AG08396 (cell line): ENCODE measurements around the gene PCDHB7.
"Not testable (repeated sequence)": the region's sequence is repeated elsewhere in the genome, so short reads cannot be mapped to it uniquely, and the experiment has no call there.

ENCODE experiments used
- DNase-seq: peaks from one replicate; pipeline ENCODE4 v3.0.0; 2012; ENCODE audit warnings: low spot score, mixed read lengths

Gene PCDHB7

DNA sequence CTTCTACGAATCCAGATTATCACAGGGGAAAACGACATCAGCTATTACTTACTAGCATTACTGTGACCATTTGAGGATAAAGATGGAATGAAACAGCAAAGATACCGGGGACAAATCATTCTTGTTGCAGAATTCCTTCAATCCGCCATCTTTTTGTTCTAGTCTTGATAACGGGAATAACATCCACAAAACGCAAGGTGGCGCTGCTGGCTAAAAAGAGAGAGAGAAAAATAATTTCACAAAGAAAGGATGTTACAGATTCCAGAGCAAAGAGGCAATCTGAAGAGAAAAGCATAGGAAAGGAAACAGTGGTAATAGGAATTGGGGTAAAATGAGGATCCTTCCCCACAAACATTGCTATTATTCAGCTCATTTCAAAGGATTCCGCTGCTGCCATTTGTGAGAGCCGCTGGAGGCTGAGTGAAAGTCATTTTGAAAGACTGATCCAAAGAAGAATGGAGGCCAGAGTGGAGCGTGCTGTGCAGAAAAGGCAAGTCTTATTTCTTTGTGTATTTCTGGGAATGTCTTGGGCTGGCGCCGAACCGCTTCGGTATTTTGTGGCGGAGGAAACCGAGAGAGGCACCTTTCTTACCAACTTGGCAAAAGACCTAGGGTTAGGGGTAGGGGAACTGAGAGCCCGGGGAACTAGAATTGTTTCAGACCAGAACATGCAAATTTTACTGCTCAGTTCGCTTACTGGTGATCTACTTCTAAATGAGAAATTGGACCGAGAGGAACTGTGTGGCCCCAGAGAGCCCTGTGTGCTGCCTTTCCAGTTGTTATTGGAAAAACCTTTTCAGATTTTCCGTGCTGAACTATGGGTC is at the start of gene PCDHB7:
TSS of gene PCDHB7 (plus strand) at position 264 of the 824 bp plus-strand sequence. CDS start at position 456, 192 bp downstream.
- peak; percentile 58 for DNase-seq

DNA sequence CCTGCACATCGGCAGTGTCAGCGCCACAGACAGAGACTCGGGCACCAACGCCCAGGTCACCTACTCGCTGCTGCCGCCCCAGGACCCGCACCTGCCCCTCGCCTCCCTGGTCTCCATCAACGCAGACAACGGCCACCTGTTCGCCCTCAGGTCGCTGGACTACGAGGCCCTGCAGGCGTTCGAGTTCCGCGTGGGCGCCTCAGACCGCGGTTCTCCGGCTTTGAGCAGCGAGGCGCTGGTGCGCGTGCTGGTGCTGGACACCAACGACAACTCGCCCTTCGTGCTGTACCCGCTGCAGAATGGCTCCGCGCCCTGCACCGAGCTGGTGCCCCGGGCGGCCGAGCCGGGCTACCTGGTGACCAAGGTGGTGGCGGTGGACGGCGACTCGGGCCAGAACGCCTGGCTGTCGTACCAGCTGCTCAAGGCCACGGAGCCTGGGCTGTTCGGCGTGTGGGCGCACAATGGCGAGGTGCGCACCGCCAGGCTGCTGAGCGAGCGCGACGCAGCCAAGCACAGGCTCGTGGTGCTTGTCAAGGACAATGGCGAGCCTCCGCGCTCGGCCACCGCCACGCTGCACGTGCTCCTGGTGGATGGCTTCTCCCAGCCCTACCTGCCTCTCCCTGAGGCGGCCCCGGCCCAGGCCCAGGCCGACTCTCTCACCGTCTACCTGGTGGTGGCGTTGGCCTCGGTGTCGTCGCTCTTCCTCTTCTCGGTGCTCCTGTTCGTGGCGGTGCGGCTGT is 48.9 kb upstream of the PCDHB7 start:
- DNase-seq = not testable (repeated sequence)

DNA sequence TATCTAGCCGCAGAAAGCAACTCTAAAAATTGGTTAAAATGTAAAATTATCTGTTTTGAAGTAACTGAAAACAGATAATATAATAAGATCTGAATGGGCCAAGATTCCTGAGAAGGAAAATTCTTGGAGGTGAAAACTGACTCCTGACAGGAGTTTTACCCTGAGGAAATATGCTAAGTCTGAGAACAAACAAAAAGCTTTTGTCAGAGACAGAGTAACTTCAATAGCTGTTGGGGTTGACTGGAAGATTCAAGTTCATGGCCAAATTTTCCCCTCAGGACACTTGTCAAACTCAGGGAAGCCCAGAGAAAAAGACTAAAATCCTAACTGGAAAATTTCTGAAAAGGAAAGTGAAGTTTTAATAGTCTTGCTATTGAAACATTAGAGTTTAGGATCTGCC is 45.1 kb upstream of the PCDHB7 start:
- DNase-seq = no peak

DNA sequence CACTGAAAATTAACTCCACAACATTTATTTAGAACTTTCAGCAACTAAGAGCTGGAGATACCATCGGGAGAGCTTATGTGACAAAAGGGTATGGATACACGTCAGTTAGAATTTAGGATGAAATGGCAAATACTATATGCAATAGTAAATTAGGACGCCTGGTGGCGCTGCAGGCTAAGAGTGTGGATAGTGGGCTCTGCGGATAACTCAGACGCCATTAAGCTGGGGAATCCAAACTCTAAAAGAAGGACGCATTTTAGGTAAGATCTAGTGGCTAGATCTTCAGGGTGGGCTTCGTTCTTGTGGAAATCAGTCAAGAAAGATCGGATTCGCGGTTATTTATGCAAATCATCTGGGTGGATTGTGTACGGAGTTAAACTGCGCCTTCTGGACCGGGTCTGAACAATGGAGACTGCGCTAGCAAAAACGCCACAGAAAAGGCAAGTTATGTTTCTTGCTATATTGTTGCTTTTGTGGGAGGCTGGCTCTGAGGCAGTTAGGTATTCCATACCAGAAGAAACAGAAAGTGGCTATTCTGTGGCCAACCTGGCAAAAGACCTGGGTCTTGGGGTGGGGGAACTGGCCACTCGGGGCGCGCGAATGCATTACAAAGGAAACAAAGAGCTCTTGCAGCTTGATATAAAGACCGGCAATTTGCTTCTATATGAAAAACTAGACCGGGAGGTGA is 37.3 kb upstream of the PCDHB7 start, which contains the start of gene PCDHB5:
TSS of gene PCDHB5 (plus strand) at position 177 of the 688 bp plus-strand sequence. CDS start at position 406, 229 bp downstream.
- peak; percentile 61 for DNase-seq

DNA sequence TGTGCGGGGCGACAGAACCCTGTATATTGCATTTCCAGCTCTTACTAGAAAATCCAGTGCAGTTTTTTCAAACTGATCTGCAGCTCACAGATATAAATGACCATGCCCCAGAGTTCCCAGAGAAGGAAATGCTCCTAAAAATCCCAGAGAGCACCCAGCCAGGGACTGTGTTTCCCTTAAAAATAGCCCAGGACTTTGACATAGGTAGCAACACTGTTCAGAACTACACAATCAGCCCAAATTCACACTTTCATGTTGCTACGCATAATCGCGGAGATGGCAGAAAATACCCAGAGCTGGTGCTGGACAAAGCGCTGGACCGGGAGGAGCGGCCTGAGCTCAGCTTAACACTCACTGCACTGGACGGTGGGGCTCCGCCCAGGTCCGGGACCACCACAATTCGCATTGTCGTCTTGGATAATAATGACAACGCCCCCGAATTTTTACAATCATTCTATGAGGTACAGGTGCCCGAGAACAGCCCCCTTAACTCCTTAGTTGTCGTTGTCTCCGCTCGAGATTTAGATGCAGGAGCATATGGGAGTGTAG is 36.7 kb upstream of the PCDHB7 start:
- DNase-seq = no peak

DNA sequence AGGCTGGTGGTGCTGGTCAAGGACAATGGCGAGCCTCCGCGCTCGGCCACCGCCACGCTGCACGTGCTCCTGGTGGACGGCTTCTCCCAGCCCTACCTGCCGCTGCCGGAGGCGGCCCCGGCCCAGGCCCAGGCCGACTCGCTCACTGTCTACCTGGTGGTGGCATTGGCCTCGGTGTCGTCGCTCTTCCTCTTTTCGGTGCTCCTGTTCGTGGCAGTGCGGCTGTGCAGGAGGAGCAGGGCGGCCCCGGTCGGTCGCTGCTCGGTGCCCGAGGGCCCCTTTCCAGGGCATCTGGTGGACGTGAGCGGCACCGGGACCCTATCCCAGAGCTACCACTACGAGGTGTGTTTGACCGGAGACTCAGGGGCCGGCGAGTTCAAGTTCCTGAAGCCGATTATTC is 35.1 kb upstream of the PCDHB7 start:
- not testable (repeated sequence) for DNase-seq

DNA sequence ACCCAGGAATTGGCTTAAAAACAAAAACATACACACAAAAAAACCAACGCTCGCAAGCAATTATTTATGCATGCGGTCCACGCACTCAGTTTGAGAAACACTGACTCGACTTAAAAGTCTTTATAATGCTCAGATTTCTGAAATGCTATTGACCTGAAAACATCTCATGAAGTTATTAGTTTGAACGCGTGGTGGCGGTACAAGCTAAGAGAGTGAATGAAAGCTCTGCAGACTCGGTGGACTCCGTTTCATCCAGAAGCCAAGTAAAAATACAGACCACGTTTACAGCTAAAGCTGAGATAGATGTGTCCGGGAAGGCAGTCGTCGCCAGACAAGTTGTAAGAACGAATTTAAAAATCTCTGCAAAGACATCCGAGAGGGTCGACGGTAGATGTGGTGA is 22.6 kb upstream of the PCDHB7 start, which contains the start of gene PCDHB6:
TSS of gene PCDHB6 (plus strand) at position 246 of the 400 bp plus-strand sequence. CDS start 201 bp downstream, outside the sequence.
- peak; percentile 54 for DNase-seq

DNA sequence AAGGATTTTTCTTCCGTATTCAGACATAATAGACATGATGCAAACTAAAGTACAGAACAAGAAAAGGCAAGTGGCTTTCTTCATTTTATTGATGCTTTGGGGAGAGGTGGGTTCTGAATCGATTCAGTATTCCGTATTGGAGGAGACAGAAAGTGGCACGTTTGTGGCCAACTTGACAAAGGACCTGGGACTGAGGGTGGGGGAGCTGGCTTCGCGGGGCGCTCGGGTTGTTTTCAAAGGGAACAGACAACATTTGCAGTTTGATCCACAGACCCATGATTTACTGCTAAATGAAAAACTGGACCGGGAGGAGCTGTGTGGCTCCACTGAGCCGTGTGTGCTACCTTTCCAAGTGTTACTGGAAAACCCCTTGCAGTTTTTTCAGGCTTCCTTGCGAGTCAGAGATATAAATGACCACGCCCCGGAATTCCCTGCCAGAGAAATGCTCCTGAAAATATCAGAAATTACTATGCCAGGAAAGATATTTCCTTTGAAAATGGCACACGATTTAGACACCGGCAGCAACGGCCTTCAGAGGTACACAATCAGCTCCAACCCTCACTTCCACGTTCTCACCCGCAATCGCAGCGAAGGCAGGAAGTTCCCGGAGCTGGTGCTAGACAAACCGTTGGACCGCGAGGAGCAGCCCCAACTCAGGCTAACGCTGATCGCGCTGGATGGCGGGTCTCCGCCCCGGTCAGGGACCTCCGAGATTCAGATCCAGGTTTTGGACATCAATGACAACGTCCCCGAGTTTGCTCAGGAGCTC is 22.0 kb upstream of the PCDHB7 start:
- no peak for DNase-seq

DNA sequence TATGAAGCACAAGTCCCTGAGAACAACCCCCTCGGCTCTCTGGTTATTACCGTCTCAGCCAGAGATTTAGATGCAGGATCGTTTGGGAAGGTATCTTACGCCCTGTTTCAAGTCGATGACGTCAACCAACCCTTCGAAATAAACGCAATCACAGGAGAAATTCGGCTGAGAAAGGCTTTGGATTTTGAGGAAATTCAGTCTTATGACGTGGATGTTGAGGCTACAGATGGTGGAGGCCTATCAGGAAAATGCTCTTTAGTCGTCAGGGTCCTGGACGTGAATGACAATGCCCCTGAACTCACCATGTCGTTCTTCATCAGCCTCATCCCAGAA is 21.5 kb upstream of the PCDHB7 start:
- DNase-seq = no peak

DNA sequence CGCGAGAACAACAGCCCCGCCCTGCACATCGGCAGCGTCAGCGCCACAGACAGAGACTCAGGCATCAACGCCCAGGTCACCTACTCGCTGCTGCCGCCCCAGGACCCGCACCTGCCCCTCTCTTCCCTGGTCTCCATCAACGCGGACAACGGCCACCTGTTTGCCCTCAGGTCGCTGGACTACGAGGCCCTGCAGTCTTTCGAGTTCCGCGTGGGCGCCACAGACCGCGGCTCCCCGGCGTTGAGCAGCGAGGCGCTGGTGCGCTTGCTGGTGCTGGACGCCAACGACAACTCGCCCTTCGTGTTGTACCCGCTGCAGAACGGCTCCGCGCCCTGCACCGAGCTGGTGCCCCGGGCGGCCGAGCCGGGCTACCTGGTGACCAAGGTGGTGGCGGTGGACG is 20.8 kb upstream of the PCDHB7 start:
- DNase-seq = not testable (repeated sequence)

DNA sequence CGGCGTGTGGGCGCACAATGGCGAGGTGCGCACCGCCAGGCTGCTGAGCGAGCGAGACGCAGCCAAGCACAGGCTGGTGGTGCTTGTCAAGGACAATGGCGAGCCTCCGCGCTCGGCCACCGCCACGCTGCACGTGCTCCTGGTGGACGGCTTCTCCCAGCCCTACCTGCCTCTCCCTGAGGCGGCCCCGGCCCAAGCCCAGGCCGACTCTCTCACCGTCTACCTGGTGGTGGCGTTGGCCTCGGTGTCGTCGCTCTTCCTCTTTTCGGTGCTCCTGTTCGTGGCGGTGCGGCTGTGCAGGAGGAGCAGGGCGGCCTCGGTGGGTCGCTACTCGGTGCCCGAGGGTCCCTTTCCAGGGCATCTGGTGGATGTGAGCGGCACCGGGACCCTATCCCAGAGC is 20.3 kb upstream of the PCDHB7 start:
- DNase-seq = not testable (repeated sequence)

DNA sequence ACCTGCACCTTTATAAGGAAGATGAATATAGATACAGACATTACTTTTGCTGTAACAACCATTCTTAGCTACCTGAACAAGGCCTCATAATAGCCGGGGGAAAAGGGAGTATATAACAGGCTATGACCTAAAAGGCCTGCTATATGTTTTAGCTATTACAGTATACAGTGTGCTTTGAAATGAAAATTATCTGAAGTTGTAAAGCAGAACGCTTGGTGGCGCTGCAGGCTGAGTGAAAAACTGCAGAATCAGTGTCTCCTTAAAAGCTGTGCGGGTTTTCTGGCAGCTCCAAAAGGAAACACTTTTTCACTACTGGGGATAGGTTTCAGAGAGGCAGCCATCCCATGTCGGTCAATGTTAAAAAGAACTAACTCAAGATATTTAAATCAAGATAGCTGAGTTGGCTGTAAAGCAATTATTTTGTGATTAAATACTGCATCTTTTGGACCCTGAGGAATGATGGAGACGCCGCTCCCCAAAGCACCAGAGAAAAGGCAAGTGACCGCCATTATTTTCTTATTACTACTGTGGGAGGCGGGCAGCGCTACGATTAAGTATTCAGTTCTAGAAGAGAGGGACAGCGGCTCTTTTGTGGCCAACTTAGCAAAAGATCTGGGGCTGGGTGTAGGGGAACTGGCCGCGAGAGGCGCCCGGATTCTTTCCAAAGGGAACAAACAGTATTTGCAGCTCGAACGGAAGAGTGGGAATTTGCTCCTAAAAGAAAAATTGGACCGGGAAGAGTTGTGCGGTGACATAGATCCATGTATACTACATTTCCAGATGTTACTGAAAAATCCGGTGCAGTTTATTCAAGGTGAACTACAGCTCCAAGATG is 16.7 kb upstream of the PCDHB7 start:
- DNase-seq = no peak

DNA sequence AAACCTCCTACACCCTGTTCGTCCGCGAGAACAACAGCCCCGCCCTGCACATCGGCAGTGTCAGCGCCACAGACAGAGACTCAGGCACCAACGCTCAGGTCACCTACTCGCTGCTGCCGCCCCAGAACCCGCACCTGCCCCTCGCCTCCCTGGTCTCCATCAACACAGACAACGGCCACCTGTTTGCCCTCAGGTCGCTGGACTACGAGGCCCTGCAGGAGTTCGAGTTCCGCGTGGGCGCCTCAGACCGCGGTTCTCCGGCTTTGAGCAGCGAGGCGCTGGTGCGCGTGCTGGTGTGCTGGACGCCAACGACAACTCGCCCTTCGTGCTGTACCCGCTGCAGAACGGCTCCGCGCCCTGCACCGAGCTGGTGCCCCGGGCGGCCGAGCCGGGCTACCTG is 15.1 kb upstream of the PCDHB7 start:
- DNase-seq = not testable (repeated sequence)

DNA sequence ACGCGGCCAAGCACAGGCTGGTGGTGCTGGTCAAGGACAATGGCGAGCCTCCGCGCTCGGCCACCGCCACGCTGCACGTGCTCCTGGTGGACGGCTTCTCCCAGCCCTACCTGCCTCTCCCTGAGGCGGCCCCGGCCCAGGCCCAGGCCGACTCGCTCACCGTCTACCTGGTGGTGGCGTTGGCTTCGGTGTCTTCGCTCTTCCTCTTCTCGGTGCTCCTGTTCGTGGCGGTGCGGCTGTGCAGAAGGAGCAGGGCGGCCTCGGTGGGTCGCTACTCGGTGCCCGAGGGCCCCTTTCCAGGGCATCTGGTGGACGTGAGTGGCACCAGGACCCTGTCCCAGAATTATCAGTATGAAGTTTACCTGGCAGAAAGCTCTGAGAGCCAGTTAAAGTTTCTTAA is 14.5 kb upstream of the PCDHB7 start:
- not testable (repeated sequence) for DNase-seq

DNA sequence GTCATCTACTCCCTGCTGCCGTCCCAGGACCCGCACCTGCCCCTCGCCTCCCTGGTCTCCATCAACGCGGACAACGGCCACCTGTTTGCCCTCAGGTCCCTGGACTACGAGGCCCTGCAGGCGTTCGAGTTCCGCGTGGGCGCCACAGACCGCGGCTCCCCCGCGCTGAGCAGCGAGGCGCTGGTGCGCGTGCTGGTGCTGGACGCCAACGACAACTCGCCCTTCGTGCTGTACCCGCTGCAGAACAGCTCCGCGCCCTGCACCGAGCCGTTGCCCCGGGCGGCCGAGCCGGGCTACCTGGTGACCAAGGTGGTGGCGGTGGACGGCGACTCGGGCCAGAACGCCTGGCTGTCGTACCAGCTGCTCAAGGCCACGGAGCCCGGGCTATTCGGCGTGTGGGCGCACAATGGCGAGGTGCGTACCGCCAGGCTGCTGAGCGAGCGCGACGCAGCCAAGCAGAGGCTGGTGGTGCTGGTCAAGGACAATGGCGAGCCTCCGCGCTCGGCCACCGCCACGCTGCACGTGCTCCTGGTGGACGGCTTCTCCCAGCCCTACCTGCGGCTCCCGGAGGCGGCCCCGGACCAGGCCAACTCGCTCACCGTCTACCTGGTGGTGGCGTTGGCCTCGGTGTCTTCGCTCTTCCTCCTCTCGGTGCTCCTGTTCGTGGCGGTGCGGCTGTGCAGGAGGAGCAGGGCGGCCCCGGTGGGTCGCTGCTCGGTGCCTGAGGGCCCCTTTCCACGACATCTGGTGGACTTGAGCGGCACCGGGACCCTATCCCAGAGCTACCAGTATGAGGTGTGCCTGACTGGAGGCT is 2.1 kb downstream of the PCDHB7 start:
- DNase-seq = not testable (repeated sequence)

DNA sequence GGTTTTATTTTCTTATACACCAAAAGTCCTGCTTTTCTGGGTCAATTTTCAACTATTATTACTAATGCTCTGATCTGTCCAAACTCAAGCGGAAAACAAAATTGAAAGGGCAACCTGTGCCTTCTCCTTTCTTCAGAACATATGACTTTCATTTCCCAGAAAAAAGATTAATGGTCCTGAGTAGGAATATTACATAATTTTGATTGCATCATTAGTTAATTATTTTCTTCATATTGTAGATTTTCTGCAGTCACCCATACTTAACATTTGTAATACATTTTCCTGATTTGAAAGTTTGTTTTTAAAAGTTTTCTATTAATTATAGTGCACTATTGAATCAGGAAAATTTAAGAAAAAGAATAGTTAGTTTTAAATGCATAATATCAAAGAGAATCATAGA is 3.5 kb downstream of the PCDHB7 start:
- DNase-seq = no peak

DNA sequence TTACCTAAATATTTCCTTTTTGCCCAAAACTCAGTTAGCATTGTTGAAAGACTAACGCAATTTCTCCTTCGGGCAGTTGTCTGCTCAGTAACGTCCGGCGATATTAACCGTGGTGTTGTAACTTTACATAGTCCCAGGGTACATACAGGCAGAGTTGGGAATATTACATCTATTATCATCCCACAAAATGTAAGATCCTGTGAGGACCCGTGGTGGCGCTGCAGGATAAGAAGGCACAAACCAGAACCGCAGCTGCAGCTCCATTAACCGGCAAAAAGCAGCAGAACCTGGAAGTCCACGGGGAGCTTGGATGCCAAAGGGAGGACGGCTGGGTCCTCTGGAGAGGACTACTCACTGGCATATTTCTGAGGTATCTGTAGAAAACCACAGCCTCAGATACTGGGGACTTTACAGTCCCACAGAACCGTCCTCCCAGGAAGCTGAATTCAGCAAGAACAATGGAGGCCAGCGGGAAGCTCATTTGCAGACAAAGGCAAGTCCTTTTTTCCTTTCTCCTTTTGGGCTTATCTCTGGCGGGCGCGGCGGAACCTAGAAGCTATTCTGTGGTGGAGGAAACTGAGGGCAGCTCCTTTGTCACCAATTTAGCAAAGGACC is 5.2 kb downstream of the PCDHB7 start, which contains the start of gene PCDHB8:
TSS of gene PCDHB8 (plus strand) at position 214 of the 615 bp plus-strand sequence. CDS start at position 459, 245 bp downstream.
- peak; percentile 53 for DNase-seq

DNA sequence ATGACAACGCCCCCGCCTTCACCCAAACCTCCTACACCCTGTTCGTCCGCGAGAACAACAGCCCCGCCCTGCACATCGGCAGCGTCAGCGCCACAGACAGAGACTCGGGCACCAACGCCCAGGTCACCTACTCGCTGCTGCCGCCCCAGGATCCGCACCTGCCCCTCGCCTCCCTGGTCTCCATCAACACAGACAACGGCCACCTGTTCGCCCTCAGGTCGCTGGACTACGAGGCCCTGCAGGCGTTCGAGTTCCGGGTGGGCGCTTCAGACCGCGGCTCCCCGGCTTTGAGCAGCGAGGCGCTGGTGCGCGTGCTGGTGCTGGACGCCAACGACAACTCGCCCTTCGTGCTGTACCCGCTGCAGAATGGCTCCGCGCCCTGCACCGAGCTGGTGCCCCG is 6.9 kb downstream of the PCDHB7 start:
- not testable (repeated sequence) for DNase-seq

DNA sequence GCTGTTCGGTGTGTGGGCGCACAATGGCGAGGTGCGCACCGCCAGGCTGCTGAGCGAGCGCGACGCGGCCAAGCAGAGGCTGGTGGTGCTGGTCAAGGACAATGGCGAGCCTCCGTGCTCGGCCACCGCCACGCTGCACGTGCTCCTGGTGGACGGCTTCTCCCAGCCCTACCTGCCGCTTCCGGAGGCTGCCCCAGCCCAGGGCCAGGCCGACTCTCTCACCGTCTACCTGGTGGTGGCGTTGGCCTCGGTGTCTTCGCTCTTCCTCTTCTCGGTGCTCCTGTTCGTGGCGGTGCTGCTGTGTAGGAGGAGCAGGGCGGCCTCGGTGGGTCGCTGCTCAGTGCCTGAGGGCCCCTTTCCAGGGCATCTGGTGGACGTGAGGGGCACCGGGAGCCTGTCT is 7.4 kb downstream of the PCDHB7 start:
- not testable (repeated sequence) for DNase-seq
